ENCODE data around the gene PDCD2L.
"Not testable (repeated sequence)": the region's sequence is repeated elsewhere in the genome, so short reads cannot be mapped to it uniquely, and the experiment has no call there.

PDCD2L gene

DNA sequence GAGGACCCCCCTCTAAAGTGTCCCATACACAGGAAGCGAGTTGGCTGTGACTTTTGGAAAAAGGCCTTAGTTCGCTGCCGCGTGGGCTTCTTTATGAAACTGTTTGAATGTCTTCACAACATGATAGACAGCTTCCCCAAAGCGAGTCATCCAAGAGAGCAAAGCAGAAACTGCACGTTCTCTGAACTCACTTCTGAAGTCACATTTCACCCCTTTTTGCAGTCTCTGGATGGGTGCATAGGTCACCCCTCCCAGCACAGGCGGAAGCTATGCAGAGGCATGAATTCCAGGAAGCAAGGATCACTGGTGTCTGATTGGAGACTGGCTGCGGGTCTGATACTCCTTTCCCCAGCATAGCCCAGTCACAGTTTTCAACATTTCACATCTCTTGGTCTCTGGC is 28.6 kb upstream of the PDCD2L start:
- no peak for DNase-seq (ENCODE audit: low read depth)

DNA sequence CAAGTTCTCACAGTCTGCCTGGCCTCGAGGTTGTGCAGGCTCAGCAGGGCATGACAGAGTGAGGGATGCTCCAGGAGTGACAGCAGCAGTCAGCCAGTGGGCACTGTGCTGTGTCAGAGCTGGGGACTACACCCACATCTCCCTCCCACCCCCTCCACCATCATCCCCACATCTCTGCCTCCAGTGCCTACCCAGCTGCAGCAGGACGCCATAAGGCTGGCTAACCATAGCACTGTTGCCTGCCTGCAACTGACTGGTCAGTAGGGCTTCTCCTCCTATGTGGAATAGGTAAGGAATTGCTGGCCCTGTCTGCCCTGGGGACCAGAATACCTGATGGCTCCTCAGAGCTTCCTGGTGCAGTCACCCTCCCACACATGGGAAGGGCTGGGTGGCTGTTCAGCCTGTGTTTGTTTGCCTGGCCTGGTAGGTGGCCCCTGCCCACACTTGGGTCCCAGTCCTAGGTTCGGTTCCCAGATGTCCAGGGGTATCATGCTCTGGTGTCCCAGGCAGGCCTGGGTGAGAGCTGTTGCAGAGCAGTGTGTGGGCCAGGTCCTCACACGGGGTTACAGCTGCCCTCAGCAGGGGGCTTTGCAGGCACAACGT is 23.5 kb upstream of the PDCD2L start:
- DNase-seq (ENCODE audit: low read depth), result no peak

DNA sequence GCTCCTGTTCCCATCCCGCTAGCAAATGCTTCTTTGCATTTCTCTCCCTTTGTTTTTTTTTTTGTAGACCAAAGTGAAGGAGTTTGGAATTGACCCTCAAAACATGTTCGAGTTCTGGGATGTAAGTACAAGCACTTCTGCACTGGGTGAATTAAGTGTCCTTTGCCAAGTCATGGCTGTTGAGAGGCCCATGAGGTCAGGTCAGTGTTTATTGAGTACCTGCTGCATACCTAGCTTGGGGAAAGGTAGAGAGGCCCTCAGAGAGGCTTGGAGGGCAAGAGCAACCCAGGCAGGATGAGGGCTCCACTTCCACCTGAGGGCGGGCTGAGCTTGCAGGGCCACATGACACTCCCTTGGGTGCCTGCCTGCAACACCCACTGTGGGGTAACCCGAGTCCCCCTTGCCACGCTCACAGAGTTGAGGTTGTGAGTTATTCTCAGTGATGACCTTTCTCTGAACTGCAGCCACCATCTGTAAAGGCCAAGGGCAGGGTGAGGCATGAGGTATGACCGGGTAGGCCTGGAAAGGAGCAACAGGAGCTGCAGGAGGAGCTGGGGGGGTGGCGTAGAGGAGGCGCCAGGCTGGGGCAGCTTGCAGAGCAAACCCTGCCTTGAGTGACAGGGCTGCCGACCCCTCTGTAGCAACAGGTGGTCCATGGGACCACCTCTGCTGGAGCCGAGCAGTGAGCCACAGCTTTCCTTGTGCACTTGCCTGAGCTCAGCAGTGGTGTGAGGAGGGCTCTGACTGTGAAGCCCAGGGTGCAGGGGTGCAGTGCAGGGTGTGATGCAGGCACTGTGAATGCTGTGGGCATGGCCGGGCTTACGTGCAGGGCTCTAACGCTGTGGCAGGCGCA is 22.6 kb upstream of the PDCD2L start:
- no peak for DNase-seq (ENCODE audit: low read depth)

DNA sequence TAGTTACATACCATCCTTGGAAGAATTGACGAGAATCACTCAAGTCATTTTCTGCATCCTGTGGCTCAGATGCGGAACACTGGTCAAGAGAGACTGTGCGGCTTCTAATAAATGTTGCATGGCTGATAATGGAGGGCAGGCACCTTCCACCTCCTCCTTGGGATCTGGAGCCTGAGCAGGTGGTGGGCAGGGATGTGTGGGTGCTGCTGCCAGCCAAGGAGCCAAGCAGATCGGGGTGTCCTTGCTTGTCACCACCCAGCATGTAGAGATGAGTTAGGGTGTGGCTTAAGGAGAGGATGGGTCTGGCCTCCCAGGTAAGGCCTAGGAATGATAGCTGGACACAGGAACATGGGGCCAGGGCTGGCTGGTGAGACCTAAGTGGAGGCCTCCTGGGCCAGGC is 21.7 kb upstream of the PDCD2L start:
- no peak for DNase-seq (ENCODE audit: low read depth)

DNA sequence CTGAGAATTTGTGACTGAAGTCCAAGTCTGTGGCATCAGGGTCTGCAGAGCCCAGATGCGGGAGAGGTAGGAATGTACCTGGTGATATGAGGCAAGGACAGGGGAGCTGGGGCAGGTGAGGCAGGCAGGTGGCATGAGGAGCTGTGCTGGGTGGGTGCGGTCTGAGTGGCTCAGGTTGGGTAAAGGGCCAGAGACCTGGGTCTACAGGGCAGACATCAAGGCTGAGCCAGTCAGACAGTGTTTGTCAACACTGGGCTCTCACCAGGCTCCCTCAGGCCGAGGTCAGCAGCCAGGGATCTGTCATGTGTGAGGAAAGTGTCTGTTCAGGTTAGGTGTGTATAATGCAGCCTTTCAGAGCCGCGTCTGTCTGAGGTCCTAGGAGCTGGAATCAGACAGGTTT is 20.6 kb upstream of the PDCD2L start:
- DNase-seq (ENCODE audit: low read depth), result no peak

DNA sequence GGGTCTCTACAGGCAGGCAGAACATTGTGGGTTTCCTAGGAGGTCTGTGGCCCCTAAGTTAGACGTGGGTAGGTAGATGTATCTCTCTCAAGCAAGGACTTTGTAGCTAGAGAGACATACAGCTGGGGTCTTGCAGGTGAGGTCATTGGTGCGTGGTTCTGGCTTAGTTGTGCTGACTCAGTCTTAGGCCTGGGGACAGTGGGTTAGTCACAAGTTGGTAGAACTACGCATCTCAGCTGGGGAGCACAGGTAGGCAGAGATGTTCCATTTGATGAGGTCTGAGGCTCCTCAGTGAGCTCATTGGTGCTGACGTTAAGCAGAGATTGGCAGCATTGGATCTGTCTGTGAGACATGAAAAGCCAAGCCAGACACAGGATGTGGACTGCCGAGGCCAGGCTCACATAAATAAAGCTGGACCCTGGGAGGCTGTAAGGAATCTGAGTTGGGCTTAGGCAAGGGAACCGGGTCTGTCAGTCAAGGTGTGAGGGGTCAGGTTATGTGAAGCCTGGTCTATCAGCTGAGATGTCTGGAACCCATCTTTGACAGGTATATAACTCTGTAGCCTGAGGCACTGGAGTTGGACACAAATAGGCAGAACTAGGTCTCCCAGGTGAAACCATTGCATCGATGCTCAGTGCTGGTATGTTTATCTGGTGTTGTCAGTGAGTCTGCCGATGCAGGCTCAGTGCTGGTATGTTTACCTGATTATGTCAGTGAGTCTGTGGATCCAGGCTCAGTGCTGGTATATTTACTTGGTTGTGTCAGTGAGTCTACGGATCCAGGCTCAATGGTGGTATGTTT is 17.4 kb upstream of the PDCD2L start:
- DNase-seq (ENCODE audit: low read depth), result no peak

DNA sequence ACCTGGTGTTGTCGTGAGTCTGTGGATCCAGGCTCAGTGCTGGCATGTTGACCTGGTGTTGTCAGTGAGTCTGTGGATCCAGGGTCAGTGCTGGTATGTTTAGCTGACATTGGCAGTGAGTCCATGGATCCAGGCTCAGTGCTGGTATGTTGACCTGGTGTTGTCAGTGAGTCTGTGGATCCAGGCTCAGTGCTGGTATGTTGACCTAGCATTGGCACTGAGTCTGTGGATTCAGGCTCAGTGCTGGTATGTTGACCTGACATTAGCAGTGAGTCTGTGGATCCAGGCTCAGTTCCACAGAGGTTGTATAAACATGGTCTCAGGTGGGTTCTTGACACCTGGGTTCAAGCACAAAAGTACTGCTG is 16.8 kb upstream of the PDCD2L start:
- no peak for DNase-seq (ENCODE audit: low read depth)

DNA sequence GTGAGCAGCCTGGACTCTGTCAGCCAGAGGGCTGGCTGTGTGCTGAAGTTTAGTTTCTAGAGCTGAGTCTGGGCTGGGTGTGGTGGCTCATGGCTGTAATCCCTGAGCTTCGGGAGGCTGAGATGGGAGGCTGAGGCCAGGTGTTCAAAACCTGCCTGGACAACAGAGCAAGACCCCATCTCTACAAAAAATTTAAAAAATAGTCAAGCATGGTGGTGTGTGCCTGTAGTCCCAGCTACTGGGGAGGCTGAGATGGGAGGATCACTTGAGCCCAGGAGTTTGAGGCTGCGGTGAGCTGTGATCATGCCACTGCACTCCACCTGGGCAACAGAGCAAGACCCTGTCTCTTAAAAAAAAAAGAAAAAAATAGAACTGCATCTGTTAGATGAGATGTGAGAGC is 15.5 kb upstream of the PDCD2L start:
- not testable (repeated sequence) for DNase-seq (ENCODE audit: low read depth)

DNA sequence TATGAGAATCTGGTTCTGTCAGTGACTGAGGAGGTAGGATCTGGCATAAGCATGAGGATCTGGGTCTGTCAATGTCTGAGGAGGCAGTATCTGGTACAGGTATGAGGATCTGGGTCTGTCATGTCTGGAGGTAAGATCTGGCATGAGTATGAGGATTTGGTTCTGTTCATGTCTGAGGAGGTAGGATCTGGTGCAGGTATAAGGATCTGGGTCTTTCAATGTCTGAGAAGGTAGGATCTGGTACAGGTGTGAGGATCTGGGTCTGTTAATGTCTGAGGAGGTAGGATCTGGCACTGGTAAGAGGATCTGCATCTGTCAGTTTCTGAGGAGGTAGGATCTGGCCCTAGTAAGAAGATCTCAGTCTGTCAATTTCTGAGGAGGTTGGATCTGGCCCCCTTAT is 12.4 kb upstream of the PDCD2L start:
- DNase-seq (ENCODE audit: low read depth), result no peak

DNA sequence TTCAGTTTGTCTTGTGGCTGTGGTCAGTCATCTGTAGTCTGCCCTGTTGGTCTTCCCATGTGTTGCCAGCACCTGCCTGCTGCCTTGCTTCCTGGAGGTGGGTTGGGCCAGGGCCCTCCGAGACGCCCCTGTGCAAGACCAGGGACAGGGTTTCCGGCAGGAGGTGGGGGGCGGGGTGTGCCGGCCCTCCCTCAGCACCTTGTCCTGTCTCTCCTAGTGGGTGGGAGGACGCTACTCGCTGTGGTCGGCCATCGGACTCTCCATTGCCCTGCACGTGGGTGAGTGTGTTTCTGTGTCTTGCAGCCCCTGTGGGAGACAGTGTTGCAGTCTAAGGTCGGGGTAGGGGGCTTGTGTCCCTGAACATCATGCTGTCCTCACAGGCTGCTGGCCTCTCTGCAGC is 11.2 kb upstream of the PDCD2L start:
- DNase-seq (ENCODE audit: low read depth), result no peak

DNA sequence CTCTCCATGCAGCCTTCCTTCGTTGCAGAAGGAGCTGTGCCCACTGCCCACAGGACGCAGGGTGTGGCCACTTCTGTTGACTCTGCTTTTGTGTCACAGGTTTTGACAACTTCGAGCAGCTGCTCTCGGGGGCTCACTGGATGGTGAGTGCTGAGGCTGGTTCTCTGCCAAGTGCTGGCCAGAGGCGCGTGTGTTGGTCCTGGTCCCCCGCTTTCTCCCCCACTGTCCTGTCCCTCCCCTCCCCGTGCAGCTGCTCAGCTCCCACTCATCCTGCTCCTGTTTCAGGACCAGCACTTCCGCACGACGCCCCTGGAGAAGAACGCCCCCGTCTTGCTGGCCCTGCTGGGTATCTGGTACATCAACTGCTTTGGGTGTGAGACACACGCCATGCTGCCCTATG is 10.6 kb upstream of the PDCD2L start:
- no peak for DNase-seq (ENCODE audit: low read depth)

DNA sequence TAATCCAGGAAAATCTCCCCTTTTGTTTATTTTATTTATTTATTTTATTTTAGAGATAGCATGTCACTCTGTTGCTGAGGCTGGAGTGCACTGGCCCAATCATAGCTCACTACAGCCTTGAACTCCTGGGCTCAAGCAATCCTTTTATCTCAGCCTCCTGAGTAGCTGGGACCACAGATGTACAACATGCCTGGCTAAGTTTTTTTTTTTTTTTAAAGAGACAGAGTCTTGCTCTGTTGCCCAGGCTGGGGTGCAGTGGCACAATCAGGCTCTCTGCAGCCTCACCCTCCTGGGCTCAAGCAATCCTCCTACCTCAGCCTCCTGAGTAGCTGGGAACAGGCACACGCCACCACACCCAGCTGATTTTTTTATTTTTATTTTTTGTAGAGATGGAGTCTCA is 6.3 kb upstream of the PDCD2L start:
- DNase-seq (ENCODE audit: low read depth), result no peak

DNA sequence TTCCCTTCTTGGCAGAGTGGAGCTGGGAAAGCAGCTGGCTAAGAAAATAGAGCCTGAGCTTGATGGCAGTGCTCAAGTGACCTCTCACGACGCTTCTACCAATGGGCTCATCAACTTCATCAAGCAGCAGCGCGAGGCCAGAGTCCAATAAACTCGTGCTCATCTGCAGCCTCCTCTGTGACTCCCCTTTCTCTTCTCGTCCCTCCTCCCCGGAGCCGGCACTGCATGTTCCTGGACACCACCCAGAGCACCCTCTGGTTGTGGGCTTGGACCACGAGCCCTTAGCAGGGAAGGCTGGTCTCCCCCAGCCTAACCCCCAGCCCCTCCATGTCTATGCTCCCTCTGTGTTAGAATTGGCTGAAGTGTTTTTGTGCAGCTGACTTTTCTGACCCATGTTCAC is 4.3 kb upstream of the PDCD2L start:
- no peak for DNase-seq (ENCODE audit: low read depth)

DNA sequence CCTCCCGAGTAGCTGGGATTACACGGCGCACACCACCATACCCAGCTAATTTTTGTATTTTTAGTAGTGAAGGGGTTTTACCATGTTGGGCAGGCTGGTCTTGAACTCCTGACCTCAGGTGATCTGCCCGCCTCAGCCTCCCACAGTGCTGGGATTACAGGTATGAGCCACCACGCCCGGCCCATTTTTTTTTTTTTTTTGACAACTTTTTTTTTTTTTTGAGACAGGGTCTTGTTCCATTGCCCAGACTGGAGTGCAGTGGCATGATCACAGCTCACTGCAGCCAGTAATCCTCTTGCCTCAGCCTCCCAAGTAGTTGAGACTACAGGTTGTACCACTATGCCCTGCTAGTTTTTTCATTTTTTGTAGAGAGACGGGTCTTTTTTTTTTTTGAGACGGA is 3.4 kb upstream of the PDCD2L start:
- DNase-seq (ENCODE audit: low read depth), result not testable (repeated sequence)

DNA sequence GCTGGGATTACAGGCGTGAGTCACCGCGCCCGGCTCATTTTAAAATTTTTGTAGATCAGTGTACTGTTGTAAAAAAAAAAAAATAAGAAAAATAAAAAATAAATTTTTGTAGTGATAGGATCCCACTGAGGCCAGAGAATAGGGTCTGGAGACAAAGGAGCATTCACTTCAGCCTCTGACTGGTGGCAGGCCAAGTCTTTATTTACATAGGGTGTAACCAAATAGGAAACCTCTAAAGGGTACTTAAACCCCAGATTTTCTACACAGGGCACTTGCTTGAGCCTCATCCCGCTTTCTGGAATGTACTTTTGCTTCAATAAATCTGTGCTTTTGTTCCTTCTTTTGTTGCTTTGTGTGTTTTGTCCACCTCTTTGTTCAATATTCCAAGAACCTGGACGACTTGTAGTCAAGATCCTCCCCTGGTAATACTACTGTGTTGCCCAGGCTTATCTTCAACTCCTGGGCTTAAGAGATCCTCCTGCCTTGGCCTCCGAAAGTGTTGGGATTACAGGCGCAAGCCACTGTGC is 2.1 kb upstream of the PDCD2L start:
- no peak for DNase-seq (ENCODE audit: low read depth)

DNA sequence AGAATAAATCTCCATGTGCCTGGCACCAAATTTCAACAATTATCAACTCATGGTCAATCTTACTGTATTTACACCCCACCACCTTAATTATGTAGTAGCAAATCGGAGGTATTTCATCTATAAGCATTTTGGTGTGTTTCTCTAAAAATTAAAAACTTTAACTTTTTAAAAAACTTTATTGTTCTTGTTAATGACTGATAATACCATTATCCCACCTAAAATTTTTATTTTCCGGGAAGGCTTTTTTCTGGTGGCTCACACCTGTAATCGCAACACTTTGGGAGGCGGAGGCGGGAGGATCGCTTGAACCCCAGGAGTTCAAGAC is 453 bp upstream of the PDCD2L start:
- no peak for DNase-seq (ENCODE audit: low read depth)

DNA sequence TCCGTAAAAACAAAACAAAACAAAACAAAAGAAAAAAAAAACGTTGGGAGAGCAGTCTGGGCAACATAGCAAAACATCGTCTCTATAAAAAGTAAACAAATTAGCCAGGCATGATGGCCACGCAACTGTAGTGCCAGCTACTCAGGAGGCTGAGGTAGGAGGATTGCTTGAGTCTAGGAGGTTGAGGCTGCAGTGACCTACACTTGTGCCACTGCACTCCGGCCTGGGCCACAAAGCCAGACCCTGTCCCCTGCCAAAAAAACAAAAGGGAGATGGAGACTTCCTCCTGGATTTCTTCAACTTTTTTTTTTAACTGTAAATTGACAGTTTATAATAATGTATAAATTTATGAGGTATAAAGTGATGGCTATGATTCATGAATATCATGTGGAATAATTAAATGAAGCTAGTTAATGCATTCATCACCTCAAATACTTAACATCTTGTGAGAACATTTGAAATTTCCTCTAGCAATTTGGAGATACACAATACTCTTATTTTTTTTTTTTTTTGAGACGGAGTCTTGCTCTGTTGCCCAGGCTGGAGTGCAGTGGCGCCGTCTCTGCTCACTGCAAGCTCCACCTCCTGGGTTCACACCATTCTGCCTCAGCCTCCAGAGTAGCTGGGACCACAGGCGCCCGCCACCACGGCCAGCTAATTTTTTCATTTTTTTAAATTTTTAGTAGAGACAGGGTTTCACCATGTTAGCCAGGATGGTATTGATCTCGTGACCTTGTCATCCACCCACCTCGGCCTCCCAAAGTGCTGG is 1.9 kb downstream of the PDCD2L start:
- no peak for DNase-seq (ENCODE audit: low read depth)

DNA sequence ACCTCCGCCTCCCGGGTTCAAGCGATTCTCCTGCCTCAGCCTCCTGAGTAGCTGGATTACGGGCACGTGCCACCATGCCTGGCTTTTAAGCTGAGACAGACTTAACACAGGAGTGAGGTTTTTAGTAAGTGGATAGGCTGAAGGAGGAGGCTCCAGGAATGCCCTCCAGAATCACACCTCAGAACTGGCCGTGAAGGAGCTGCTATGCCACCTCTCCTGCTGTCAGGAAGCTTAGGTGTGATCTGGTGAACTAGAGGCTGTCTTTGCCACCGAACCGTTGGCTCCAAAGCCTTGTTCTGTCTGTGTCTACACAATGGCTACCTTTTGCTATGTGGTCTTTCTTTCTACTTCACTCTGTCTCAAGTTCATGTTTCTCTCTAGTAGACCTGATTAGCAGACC is 4.2 kb downstream of the PDCD2L start:
- DNase-seq (ENCODE audit: low read depth), result no peak

DNA sequence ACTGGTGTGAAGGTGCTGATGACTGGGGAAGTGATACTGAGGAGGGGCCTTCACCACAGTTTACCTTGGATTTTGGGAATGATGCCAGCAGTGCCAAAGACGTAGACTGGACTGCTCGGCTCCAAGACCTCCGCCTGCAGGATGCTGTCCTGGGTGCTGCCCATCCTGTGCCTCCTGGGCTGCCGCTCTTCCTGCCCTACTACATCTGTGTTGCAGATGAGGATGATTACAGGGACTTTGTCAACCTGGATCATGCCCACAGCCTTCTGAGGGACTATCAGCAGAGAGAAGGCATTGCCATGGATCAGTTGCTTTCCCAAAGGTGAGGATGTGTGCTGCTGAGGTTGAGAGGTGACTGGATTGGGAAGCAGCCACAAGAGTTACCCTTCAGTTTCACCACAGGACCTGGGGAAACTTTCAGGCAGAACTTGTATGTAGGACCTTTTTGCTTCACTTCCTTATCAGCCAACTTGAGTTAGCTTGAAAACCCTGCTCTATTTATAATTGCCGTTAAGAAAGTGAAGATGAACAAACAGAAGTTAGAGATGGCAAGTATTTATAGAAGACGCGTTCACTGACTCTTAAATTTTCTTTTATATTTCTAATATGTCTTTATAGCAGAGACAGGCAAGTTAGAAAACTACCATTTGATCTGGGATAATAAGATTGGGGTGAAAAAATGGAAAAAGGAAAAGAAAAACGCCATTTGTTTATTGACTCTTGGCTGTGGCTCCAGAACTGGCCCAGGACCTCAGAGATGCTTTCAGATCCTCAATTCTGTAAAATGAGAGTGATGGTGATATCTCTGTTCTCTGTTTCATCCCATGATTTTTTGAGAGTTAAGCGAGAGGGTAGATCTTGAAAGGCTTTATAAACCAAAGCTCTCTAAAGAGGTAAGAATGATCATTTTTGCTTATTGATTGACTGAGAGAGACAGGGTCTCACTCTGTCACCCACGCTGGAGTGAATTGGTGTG is 5.3 kb downstream of the PDCD2L start:
- no peak for DNase-seq (ENCODE audit: low read depth)

DNA sequence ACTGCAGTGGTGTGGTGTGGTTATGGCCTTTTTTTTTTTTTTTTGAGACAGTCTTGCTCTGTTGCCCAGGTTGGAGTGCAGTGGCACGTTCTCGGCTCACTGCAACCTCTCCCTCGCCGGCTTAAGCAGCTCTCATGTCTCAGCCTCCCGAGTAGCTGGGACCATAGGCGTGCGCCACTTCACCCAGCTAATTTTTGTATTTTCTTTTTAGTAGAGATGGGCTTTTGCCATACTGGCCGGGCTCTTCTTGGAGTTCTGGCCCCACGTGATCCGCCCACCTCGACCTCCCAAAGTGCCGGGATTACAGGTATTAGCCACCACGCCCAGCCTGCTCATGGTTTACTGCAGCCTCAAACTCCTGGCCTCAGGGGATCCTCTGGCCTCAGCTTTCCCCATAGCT is 7.0 kb downstream of the PDCD2L start:
- no peak for DNase-seq (ENCODE audit: low read depth)

DNA sequence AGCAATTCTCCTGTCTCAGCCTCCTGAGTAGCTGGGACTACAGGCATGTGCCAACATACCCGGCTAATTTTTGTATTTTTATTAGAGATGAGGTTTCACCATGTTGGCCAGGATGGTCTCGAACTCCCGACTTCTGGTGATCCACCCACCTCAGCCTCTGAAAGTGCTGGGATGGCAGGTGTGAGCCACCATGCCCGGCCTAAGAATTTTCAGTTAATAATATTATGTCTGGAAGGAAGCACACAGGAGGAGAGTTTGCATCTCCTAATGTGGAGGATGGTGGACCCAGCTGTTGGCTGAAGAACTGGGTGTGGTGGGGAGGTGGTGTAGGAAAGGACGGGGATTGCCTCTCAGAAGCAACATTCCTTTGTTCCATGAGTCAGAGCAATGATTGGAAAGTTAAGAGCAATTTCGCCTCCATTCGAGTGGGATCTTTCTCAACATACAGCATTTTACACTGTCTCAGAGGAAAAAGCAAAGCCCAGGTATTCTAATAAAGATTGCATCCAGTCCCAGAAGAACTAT is 11.9 kb downstream of the PDCD2L start:
- no peak for DNase-seq (ENCODE audit: low read depth)

All from HS-27A (cell line).